ENCODE measurements around the gene OSTC.

- TF ChIP-seq CTCF (IDR thresholded peaks at IDR 0.05 in 8 of 11, conservative IDR thresholded peaks at IDR 0.05 in 3 of 11) (no peak), POLR2AphosphoS5 (IDR thresholded peaks at IDR 0.05) (no peak)
Measured at GRCh38 chr4:108635070-108635655, 15.2 kb upstream of the OSTC start.

All from spleen (tissue), 7 donors.